Effector memory CD4-positive, alpha-beta T cell (primary cell): ENCODE data around the gene GATD1.
A peak's percentile ranks its signal among the peaks of the same experiment; 100 is the strongest.

Experiments used
- DNase-seq, 3 donors: peaks; one replicate each; pipeline ENCODE4 v3.0.0-alpha.2; 2020
- H3K27ac ChIP-seq: 2 replicates; pipeline ENCODE4 v1.7.0; 2013; ENCODE audit warnings: mild to moderate bottlenecking, low read length, moderate library complexity; ENCODE audit not compliant: insufficient read depth, poor library complexity, severe bottlenecking
- H3K27me3 ChIP-seq: replicated peaks from 2 replicates; pipeline ENCODE4 v1.7.0; 2013; ENCODE audit warnings: mild to moderate bottlenecking, low read length; ENCODE audit not compliant: insufficient read depth, control insufficient read depth, poor library complexity, severe bottlenecking
- H3K36me3 ChIP-seq: 2 replicates; pipeline ENCODE4 v1.7.0; 2013; ENCODE audit warnings: mild to moderate bottlenecking, low read length, moderate library complexity; ENCODE audit not compliant: control insufficient read depth, insufficient read depth
- H3K4me1 ChIP-seq: 2 replicates; pipeline ENCODE4 v1.7.0; 2013; ENCODE audit warnings: low read length, mild to moderate bottlenecking; ENCODE audit not compliant: control insufficient read depth, insufficient read depth, poor library complexity, severe bottlenecking
- H3K4me3 ChIP-seq: 2 replicates; pipeline ENCODE4 v1.7.0; 2013; ENCODE audit warnings: low read length, low read depth, mild to moderate bottlenecking; ENCODE audit not compliant: insufficient read depth, poor library complexity, severe bottlenecking
- H3K9me3 ChIP-seq: 2 replicates; pipeline ENCODE4 v1.7.0; 2013; ENCODE audit warnings: mild to moderate bottlenecking, low read length, moderate library complexity; ENCODE audit not compliant: control insufficient read depth

The GATD1 gene

GRCh38 chr11:770642-771616, 6.4 kb downstream of the GATD1 start:
- Histone ChIP-seq H3K4me3 (no peak overlapping the region), H3K9me3 (no peaks in the 10 kb centered on the region), H3K36me3 (peaks cover 32% of the 10 kb centered on the region), H3K27me3 (no peaks in the 10 kb centered on the region), H3K27ac (no peak overlapping the region), H3K4me1 (peaks cover 7% of the 10 kb centered on the region)
- no peak for DNase-seq

GRCh38 chr11:769887-770641, 7.2 kb downstream of the GATD1 start:
- Histone ChIP-seq H3K9me3 (no peaks in the 10 kb centered on the region), H3K27me3 (no peaks in the 10 kb centered on the region), H3K36me3 (peaks cover 34% of the 10 kb centered on the region), H3K27ac (no peak overlapping the region), H3K4me3 (no peak overlapping the region), H3K4me1 (no peaks in the 10 kb centered on the region)
- no peak for DNase-seq

DNA sequence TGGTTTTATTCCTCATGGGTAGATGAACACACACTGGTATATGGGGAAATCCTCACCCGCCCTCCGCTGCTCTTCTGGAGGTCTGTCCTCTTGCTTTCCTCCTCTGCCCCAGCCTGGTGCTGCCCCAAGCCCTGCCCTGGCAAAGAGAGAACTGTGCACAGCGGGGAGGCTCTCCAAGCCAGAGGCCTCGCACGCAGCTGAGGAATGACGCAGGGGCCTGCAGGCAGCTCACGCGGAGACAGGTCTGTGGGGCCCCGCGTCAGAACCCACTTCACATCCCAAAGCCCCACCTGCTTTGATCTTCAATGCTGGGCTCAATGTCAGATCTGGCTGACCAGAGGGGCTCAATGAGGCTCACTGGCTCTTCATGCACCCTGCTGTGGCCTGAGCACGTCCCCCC, 10.0 kb downstream of the GATD1 start:
- Histone ChIP-seq H3K4me1 (no peaks in the 10 kb centered on the region), H3K4me3 (no peak overlapping the region), H3K36me3 (peaks cover 37% of the 10 kb centered on the region)

GRCh38 chr11:766936-767210, 10.4 kb downstream of the GATD1 start:
- DNase-seq: no peak
- H3K4me3 ChIP-seq: no peak overlapping the region
- H3K36me3 ChIP-seq: peaks cover 37% of the 10 kb centered on the region
- no peak overlapping the region for H3K27ac ChIP-seq
- no peaks in the 10 kb centered on the region for H3K27me3 ChIP-seq
- H3K9me3 ChIP-seq: no peaks in the 10 kb centered on the region
- H3K4me1 ChIP-seq: no peaks in the 10 kb centered on the region

More for the DNA sequence above, 10.0 kb downstream of the GATD1 start:
- no peak for DNase-seq
- Histone ChIP-seq H3K27ac (no peak overlapping the region), H3K9me3 (no peaks in the 10 kb centered on the region), H3K27me3 (no peaks in the 10 kb centered on the region)

DNA sequence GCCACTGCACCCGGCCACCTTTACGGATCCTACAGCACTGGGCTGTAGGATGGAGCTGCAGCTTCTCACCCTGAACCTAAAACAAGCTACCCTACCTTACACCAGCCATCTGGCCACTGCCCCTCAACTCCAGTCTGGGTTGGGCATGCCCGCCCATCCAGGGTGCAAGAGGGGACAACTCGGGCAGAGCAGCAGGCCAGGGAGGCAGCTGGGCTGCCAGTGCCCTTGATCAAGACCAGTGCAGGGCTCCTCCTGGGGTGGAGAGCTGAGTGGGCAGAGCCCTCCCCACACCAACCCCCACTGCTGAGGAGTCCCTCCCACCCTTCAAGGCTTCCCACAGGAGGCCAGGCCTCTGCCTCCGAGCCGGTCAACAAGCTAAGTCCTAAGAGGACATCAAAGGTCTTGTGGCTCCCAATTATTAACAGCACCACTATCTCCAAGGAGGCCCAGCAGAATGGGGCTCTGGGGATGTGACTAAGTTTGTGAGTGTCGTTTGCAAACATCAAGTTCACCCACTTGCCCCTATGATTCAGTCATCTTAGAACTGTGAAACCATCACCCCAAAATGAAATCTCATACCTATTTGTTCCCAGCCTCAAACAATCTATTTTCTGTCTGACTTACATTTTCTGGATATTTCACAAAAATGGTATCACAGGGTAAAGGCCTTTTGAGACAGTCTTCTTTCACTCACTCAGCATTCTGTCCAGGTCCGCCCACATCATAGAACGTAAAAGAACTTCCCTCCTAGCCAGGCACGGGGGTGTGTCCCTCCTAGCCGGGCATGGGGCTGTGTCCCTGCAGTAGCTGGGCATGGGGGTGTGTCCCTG, 11.0 kb downstream of the GATD1 start:
- Histone ChIP-seq H3K27ac (no peak overlapping the region), H3K36me3 (peaks cover 32% of the 10 kb centered on the region)

DNA sequence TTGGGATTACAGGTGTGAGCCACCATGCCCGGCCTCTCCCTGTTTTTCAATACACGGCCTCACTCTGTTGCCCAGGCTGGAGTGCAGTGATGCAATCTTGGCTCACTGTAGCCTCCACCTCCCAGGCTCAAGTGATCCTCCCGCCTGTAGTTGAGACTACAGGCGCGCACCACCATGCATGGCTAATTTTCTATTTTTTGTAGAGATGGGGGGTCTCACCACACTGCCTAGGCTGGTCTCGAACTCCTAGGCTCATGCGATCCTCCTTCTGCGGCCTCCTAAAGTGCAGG, 11.5 kb downstream of the GATD1 start:
- Histone ChIP-seq H3K27me3 (no peaks in the 10 kb centered on the region), H3K4me3 (no peak overlapping the region), H3K9me3 (no peaks in the 10 kb centered on the region), H3K27ac (no peak overlapping the region), H3K4me1 (no peaks in the 10 kb centered on the region), H3K36me3 (peaks cover 31% of the 10 kb centered on the region)
- DNase-seq: no peak

More for the DNA sequence above, 11.0 kb downstream of the GATD1 start:
- H3K4me1 ChIP-seq: no peaks in the 10 kb centered on the region
- DNase-seq: no peak
- H3K4me3 ChIP-seq: no peak overlapping the region
- no peaks in the 10 kb centered on the region for H3K9me3 ChIP-seq
- no peaks in the 10 kb centered on the region for H3K27me3 ChIP-seq

DNA sequence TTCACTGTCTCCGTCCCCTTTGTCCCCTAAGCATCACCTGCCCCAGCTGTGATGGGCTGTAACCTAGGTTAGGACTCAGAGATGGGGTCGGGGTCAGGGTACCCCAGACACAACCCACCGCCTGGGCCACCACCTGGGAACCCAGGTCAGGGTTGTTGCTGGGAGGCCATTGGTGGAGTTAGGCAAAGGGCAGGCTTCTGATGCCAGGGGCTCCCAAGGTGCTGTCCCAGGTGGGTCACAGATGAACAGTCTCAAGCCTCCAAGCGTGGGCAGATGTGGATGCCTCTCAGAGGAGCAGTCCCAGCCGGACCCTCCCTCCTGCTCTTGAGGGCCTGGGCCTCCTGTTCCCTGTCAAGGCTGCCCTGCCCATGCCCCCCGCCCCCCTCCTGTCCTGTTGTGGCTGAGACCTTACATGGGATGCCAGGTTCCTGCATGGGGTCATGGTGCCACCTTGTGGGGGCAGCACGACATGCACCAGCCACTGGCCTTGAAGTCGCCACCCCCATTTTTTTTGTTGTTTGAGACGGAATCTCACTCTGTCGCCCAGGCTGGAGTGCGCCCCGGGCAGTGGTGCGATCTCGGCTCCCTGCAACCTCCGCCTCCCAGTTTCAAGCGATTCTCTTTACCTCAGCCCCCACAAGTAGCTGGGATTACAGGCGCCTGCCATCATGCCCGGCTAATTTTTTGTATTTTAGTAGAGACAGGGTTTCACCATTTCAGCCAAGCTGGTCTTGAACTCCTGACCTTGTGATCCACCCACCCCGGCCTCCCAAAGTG, 12.1 kb downstream of the GATD1 start:
- H3K27ac ChIP-seq: no peak overlapping the region
- no peak overlapping the region for H3K4me3 ChIP-seq
- no peaks in the 10 kb centered on the region for H3K4me1 ChIP-seq
- H3K9me3 ChIP-seq: no peaks in the 10 kb centered on the region
- no peaks in the 10 kb centered on the region for H3K27me3 ChIP-seq
- DNase-seq: peak; percentile 29 to 45 (median 31)
- peaks cover 29% of the 10 kb centered on the region for H3K36me3 ChIP-seq

- H3K4me1 ChIP-seq: no peaks in the 10 kb centered on the region
- H3K27me3 ChIP-seq: no peaks in the 10 kb centered on the region
- H3K9me3 ChIP-seq: no peaks in the 10 kb centered on the region
- DNase-seq: no peak
- H3K36me3 ChIP-seq: peaks cover 32% of the 10 kb centered on the region
- H3K4me3 ChIP-seq: no peak overlapping the region
- no peak overlapping the region for H3K27ac ChIP-seq
Observed at GRCh38 chr11:764322-765024, 12.8 kb downstream of the GATD1 start.
